Anterior cingulate cortex (tissue), 58 donors: Measurements from ENCODE around the gene ZBED4.

ENCODE experiments used
- DNase-seq, 58 donors: peaks; one replicate each; lab custom pipeline; 2025; lab: John Stamatoyannopoulos, UW

The ZBED4 gene

GRCh38 chr22:49897015-49897684, 43.5 kb downstream of the ZBED4 start:
- no peak for DNase-seq

- DNase-seq: no peak
Measured at GRCh38 chr22:49899530-49899929, 45.9 kb downstream of the ZBED4 start.

GRCh38 chr22:49900441-49901230, 47.0 kb downstream of the ZBED4 start:
- DNase-seq: no peak

- DNase-seq: no peak
Measured at GRCh38 chr22:49901457-49901856, 47.8 kb downstream of the ZBED4 start.

- no peak for DNase-seq
Measured at GRCh38 chr22:49903322-49904039, 49.8 kb downstream of the ZBED4 start.

GRCh38 chr22:49904040-49904369, 50.4 kb downstream of the ZBED4 start:
- DNase-seq: no peak

GRCh38 chr22:49905465-49905864, 51.8 kb downstream of the ZBED4 start:
- DNase-seq: no peak

GRCh38 chr22:49906071-49906798, 52.6 kb downstream of the ZBED4 start:
- no peak for DNase-seq

GRCh38 chr22:49906799-49907290, 53.2 kb downstream of the ZBED4 start:
- no peak for DNase-seq

- DNase-seq: no peak
Measured at GRCh38 chr22:49907807-49908206, 54.2 kb downstream of the ZBED4 start.

GRCh38 chr22:49909476-49910205, 56.0 kb downstream of the ZBED4 start:
- no peak for DNase-seq

GRCh38 chr22:49910229-49911155, 56.8 kb downstream of the ZBED4 start:
- DNase-seq: no peak

GRCh38 chr22:49911881-49912625, 58.4 kb downstream of the ZBED4 start:
- DNase-seq: no peak

GRCh38 chr22:49913026-49913425, 59.4 kb downstream of the ZBED4 start:
- DNase-seq: no peak

GRCh38 chr22:49913446-49913845, 59.8 kb downstream of the ZBED4 start:
- no peak for DNase-seq

GRCh38 chr22:49914256-49914655, 60.6 kb downstream of the ZBED4 start:
- DNase-seq: no peak

- no peak for DNase-seq
Measured at GRCh38 chr22:49915610-49916009, 62.0 kb downstream of the ZBED4 start.

- no peak for DNase-seq
Measured at GRCh38 chr22:49916831-49917230, 63.2 kb downstream of the ZBED4 start.
